ENCODE data around the gene LYAR. TPM values are rescaled to one million over a fixed set of nuclear protein-coding genes. Genes with fewer than 3 reads are reported as not detected.

Gene LYAR
- total and polyA plus RNA-seq, 2 of the 13 experiments (the other 11 are each of a cell fraction or from before 2014, with no cell fraction given) = 7.8 to 94.2 TPM

- no peak for TF ChIP-seq DNMT1 (CRISPR knock-in tag; IDR thresholded peaks at IDR 0.05)
- TF ChIP-seq CEBPG (CRISPR knock-in tag; IDR thresholded peaks at IDR 0.05) = peak; percentile 63; the same call in 1 of the 2 replicates
- TF ChIP-seq RARA (CRISPR knock-in tag; IDR thresholded peaks at IDR 0.05) = peak; percentile 99
- no peak for TF ChIP-seq MXD3 (CRISPR knock-in tag; IDR thresholded peaks at IDR 0.05)
- peak; percentile 63; the same call in 1 of the 2 replicates for TF ChIP-seq SIN3B (IDR thresholded peaks at IDR 0.05; ENCODE audit: low read length)
- no peak; the same call in 1 of the 2 replicates for TF ChIP-seq SMARCC2 (IDR thresholded peaks at IDR 0.05)
- TF ChIP-seq HNF1B (CRISPR knock-in tag; IDR thresholded peaks at IDR 0.05) = peak; percentile 84
- peak; percentile 73 for TF ChIP-seq HOXA3 (CRISPR knock-in tag; IDR thresholded peaks at IDR 0.05)
- TF ChIP-seq RFX5 (IDR thresholded peaks at IDR 0.05; ENCODE audit: low read depth, low read length) = peak; percentile 33; the same call in 1 of the 2 replicates
- TF ChIP-seq ZNF687 (CRISPR knock-in tag; IDR thresholded peaks at IDR 0.05) = no peak
- TF ChIP-seq ZNF776 (CRISPR knock-in tag; IDR thresholded peaks at IDR 0.05) = no peak
- TF ChIP-seq ZBTB21 (CRISPR knock-in tag; IDR thresholded peaks at IDR 0.05) = no peak
- TF ChIP-seq NR2F2 (IDR thresholded peaks at IDR 0.05; ENCODE audit: borderline replicate concordance, low read depth) = peak; percentile 99
- no peak for TF ChIP-seq SIN3A (IDR thresholded peaks at IDR 0.05; ENCODE audit: borderline replicate concordance, low read depth, low read length)
- TF ChIP-seq KDM5A (IDR thresholded peaks at IDR 0.05; ENCODE audit: borderline replicate concordance, low read length) = peak; percentile 30; the same call in 1 of the 2 replicates
- no peak for TF ChIP-seq ZNF17 (CRISPR knock-in tag; IDR thresholded peaks at IDR 0.05)
- peak; percentile 32; the same call in 1 of the 2 replicates for TF ChIP-seq ZNF556 (CRISPR knock-in tag; IDR thresholded peaks at IDR 0.05; ENCODE audit: borderline replicate concordance)
- no peak for TF ChIP-seq TP53 (CRISPR knock-in tag; conservative IDR thresholded peaks at IDR 0.05)
- 0 out of 2 replicates have a peak, but pooled peaks have one; percentile 18 for TF ChIP-seq KDM2A (CRISPR knock-in tag; IDR thresholded peaks at IDR 0.05; ENCODE audit: borderline replicate concordance, low read depth)
- TF ChIP-seq HHEX (CRISPR knock-in tag; IDR thresholded peaks at IDR 0.05) = peak; percentile 89
- no peak for TF ChIP-seq ZNF234 (CRISPR knock-in tag; conservative IDR thresholded peaks at IDR 0.05)
- TF ChIP-seq SIX4 (CRISPR knock-in tag; IDR thresholded peaks at IDR 0.05) = peak; percentile 68
- peak; percentile 67; the same call in 1 of the 2 replicates for TF ChIP-seq TCF7L2 (IDR thresholded peaks at IDR 0.05; ENCODE audit: low read depth, low read length)
- peak; percentile 78 for TF ChIP-seq CEBPB (IDR thresholded peaks at IDR 0.05; ENCODE audit: borderline replicate concordance, low read depth, low read length)
These were observed 30.4 kb downstream of the LYAR start (continued) for GRCh38 chr4:4259484-4260100.

Measured in HepG2 (cell line).